Cardiac muscle cell (in vitro differentiated cells and primary cell): ENCODE data around the gene TBRG4. TPM values are rescaled to one million over a fixed set of nuclear protein-coding genes. Genes with fewer than 3 reads are reported as not detected.

Experiments used
- DNase-seq, 2 donors: peaks; one replicate each; pipeline versions ENCODE4 v3.0.0 to v3.0.0-alpha.2; 2010 to 2017; ENCODE audit warnings: low read depth in 1 of 2, low spot score in 1 of 2
- H3K27ac ChIP-seq: fragments of 200-600 bp; sonication (generic); 2 replicates; pipeline ENCODE4 v1.5.1; 2016
- H3K27me3 ChIP-seq: fragments of 200-600 bp; sonication (generic); 2 replicates; pipeline ENCODE4 v1.6.0; 2016; ENCODE audit warnings: control low read depth
- H3K36me3 ChIP-seq: fragments of 200-600 bp; sonication (generic); 2 replicates; pipeline ENCODE4 v1.5.1; 2016; ENCODE audit warnings: control low read depth
- H3K4me1 ChIP-seq: fragments of 200-600 bp; sonication (generic); 2 replicates; pipeline ENCODE4 v1.8.1; 2017; ENCODE audit warnings: low read depth, mild to moderate bottlenecking, mixed run types
- H3K4me3 ChIP-seq: fragments of 200-600 bp; sonication (generic); 2 replicates; pipeline ENCODE4 v1.5.1; 2016; ENCODE audit warnings: mild to moderate bottlenecking
- H3K9me3 ChIP-seq: fragments of 200-600 bp; sonication (generic); 2 replicates; pipeline ENCODE4 v1.5.1; 2017; ENCODE audit warnings: low read depth, mild to moderate bottlenecking, control low read depth
- polyA plus RNA-seq: library from polyadenylated mRNA; unstranded; fragments of >200 nt; fragmentation: Nextera tagmentation; extraction: Ambion mirVana; gene quantifications from 2 replicates; pipeline ENCODE4 v1.2.1, GENCODE V29; 2016
- total RNA-seq: library from RNA; depleted of rRNA; stranded (reverse); fragments of >200 nt; gene quantifications from 2 replicates; pipeline ENCODE4 v1.2.3, GENCODE V29; 2016
- TF ChIP-seq, protein P1 (sequence below): IDR thresholded peaks from 2 replicates; pipeline ENCODE4 v1.5.1; 2012; ENCODE audit warnings: low read depth, mild to moderate bottlenecking, low read length

TBRG4 gene
- total and polyA plus RNA-seq, 2 experiments from 2014 or later, result 67.9 to 74.4 TPM

DNA sequence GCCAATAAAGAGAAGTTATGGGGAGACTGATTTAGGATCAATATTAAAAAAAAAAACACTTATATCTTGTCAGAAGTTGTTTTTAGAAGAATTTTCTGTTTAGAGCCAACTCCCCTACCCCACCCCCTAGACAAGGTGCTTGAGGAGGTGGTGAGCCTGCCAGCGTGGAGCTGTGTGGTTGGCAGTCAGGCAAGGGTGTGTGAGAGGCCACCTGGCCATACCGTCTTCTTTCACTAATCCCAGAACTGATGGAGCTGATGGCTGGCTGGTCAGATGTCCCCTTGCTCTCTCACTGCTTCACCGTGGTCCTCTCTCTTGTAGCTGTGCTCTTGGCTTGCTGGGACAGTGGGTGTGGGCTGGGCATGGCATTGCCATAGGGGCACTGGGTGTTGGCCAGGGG is 57.1 kb downstream of the TBRG4 start:
- Histone ChIP-seq H3K9me3 (no peaks in the 10 kb centered on the region), H3K27me3 (no peaks in the 10 kb centered on the region), H3K36me3 (no peaks in the 10 kb centered on the region), H3K4me3 (no peak overlapping the region), H3K27ac (no peak overlapping the region), H3K4me1 (no peaks in the 10 kb centered on the region)
- TF ChIP-seq, protein P1, sequence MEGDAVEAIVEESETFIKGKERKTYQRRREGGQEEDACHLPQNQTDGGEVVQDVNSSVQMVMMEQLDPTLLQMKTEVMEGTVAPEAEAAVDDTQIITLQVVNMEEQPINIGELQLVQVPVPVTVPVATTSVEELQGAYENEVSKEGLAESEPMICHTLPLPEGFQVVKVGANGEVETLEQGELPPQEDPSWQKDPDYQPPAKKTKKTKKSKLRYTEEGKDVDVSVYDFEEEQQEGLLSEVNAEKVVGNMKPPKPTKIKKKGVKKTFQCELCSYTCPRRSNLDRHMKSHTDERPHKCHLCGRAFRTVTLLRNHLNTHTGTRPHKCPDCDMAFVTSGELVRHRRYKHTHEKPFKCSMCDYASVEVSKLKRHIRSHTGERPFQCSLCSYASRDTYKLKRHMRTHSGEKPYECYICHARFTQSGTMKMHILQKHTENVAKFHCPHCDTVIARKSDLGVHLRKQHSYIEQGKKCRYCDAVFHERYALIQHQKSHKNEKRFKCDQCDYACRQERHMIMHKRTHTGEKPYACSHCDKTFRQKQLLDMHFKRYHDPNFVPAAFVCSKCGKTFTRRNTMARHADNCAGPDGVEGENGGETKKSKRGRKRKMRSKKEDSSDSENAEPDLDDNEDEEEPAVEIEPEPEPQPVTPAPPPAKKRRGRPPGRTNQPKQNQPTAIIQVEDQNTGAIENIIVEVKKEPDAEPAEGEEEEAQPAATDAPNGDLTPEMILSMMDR, result no peak
- DNase-seq, result no peak

DNA sequence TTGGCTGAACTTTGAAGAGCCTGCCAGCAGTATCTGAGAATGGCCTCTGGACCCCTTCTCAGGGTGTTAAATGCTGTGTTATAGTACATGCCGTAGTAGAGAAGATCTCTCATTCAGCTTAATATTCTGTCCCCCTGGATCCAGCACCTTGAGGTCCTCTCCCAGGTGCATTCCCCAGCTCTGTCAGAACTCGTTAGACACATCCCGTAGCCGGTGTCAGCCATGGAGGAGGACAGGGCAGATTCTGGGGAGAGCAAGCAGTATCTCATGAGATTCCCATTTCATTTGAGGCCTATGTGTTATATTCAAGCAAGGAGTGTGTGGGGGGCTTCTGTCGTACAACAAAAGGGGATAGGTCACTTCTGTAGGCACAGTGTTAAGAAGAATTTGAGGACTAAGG is 57.6 kb downstream of the TBRG4 start:
- DNase-seq, result no peak
- no peaks in the 10 kb centered on the region for H3K36me3 ChIP-seq
- TF ChIP-seq, protein P1, result no peak
- no peaks in the 10 kb centered on the region for H3K4me1 ChIP-seq
- no peaks in the 10 kb centered on the region for H3K27me3 ChIP-seq
- no peak overlapping the region for H3K4me3 ChIP-seq
- H3K9me3 ChIP-seq, result no peaks in the 10 kb centered on the region
- no peak overlapping the region for H3K27ac ChIP-seq

DNA sequence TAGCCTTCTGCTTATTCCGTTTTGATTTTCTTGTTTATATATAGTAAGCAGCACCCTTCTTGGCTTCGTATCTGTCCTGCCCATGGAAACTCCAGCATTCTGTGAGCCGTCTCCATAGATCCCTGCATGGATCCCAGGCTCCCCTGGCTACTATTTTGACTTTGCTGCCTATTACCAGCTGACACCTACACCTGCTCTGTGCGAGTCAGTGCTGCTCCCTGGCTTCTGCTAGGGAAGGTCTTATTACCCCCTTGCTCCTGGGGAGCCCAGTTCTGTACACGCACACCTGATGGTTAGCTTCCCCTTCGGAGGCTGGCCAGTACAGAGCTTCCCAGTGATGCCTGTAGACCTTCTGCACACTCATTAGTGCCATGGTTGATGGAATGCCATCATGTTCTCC is 58.1 kb downstream of the TBRG4 start:
- no peaks in the 10 kb centered on the region for H3K9me3 ChIP-seq
- H3K4me1 ChIP-seq, result no peaks in the 10 kb centered on the region
- H3K36me3 ChIP-seq, result no peaks in the 10 kb centered on the region
- H3K27ac ChIP-seq, result no peak overlapping the region
- TF ChIP-seq, protein P1, result no peak
- no peak overlapping the region for H3K4me3 ChIP-seq
- no peaks in the 10 kb centered on the region for H3K27me3 ChIP-seq
- no peak for DNase-seq

DNA sequence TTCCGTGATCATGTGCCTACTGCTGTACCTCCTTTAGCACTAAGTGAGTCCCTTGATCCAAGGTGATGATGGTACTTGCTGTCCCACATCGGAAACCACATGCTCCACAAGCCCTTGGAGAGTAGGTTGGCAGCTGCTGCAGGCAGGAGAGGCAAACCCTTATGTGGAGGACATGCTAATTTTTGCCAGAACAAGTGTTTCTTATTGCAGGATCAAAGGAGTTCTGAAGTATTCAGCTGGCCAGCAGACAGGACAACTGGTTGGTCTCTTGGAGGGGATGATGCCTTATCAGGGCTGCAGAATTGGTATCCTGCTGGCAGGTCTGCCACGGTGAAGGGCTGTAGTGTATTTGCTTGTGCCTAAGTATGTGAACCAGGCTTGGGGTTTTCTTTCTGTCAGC is 59.5 kb downstream of the TBRG4 start:
- no peaks in the 10 kb centered on the region for H3K9me3 ChIP-seq
- TF ChIP-seq, protein P1, result no peak
- no peak for DNase-seq
- no peaks in the 10 kb centered on the region for H3K27me3 ChIP-seq
- H3K4me3 ChIP-seq, result no peak overlapping the region
- H3K27ac ChIP-seq, result no peak overlapping the region
- H3K4me1 ChIP-seq, result no peaks in the 10 kb centered on the region
- no peaks in the 10 kb centered on the region for H3K36me3 ChIP-seq

DNA sequence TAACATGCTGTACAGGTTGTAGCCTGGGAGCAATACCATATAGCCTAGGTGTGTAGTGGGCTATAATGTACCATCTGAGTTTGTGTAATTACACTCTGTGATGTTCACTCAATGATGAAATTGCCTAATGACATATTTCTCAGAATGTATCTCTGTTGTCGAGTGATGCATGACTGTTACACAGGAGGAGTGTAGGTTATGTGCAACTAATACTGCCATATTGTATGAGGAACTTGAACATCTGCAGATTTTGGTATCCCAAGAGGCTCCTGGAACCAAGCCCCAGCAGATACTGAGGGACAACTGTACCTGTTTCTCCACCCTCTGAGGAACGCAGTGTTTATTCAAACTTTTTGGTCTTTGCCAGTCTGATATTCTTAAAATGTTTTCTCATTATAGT is 61.3 kb downstream of the TBRG4 start:
- TF ChIP-seq, protein P1, result no peak
- H3K27me3 ChIP-seq, result no peaks in the 10 kb centered on the region
- no peak overlapping the region for H3K4me3 ChIP-seq
- no peaks in the 10 kb centered on the region for H3K9me3 ChIP-seq
- no peak for DNase-seq
- peaks cover 4% of the 10 kb centered on the region for H3K36me3 ChIP-seq
- H3K4me1 ChIP-seq, result no peaks in the 10 kb centered on the region
- no peak overlapping the region for H3K27ac ChIP-seq

Other genes with a start within 250 kb of the TBRG4 start
- gene PURB, start 226.2 kb downstream of the TBRG4 start, total RNA-seq, result 15.3 and 27.9 TPM in 2 replicates
- gene PURB, start 226.2 kb downstream of the TBRG4 start, polyA plus RNA-seq, result 3.3 and 6.0 TPM in 2 replicates
- gene MYO1G, start 132.7 kb downstream of the TBRG4 start, total RNA-seq, result 0.21 and 0.25 TPM in 2 replicates
- 0.20 and 0.78 TPM in 2 replicates for gene MYO1G, start 132.7 kb downstream of the TBRG4 start, polyA plus RNA-seq
- 38.3 and 44.9 TPM in 2 replicates for gene CCM2, start 111.5 kb downstream of the TBRG4 start, total RNA-seq
- 59.2 and 65.7 TPM in 2 replicates for gene CCM2, start 111.5 kb downstream of the TBRG4 start, polyA plus RNA-seq
- gene NACAD, start 22.7 kb downstream of the TBRG4 start, total RNA-seq, result 1.2 and 2.1 TPM in 2 replicates
- gene NACAD, start 22.7 kb downstream of the TBRG4 start, polyA plus RNA-seq, result 1.3 and 1.4 TPM in 2 replicates
- gene RAMP3, start 46.1 kb upstream of the TBRG4 start, total RNA-seq, result not detected in 2 replicates
- not detected in 2 replicates for gene RAMP3, start 46.1 kb upstream of the TBRG4 start, polyA plus RNA-seq